Astrocyte (in vitro differentiated cells and primary cell): ENCODE data around the gene VWA1.

ENCODE experiments used
- EZH2 ChIP-seq: IDR thresholded peaks from 2 replicates; pipeline ENCODE4 v1.6.1; 2012; ENCODE audit warnings: mild to moderate bottlenecking, low read length, inconsistent platforms; ENCODE audit not compliant: insufficient read depth
- TF ChIP-seq, protein P1 (sequence below): IDR thresholded peaks from 2 replicates; pipeline ENCODE4 v1.5.1; 2011; ENCODE audit warnings: low read depth, mild to moderate bottlenecking, inconsistent platforms, low read length, moderate library complexity; ENCODE audit not compliant: insufficient read depth

DNA sequence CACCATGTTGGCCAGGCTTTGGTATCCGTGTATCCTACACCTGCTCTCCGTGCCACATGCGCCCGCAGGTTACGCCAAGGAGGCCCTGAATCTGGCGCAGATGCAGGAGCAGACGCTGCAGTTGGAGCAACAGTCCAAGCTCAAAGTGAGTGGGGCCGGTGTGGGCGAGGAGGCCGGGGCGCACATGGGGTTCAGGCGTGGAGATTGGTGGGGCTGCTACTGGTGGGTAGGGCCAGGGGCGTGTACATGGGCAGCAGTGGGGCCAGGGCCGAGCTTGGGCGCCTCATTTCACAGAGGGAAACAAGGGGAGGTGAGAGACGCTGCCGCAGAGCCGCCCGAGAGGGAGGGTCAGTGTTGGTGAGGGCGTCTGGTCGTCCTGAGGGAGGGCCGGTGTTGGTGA, 41.7 kb downstream of the VWA1 start:
- TF ChIP-seq, protein P1, sequence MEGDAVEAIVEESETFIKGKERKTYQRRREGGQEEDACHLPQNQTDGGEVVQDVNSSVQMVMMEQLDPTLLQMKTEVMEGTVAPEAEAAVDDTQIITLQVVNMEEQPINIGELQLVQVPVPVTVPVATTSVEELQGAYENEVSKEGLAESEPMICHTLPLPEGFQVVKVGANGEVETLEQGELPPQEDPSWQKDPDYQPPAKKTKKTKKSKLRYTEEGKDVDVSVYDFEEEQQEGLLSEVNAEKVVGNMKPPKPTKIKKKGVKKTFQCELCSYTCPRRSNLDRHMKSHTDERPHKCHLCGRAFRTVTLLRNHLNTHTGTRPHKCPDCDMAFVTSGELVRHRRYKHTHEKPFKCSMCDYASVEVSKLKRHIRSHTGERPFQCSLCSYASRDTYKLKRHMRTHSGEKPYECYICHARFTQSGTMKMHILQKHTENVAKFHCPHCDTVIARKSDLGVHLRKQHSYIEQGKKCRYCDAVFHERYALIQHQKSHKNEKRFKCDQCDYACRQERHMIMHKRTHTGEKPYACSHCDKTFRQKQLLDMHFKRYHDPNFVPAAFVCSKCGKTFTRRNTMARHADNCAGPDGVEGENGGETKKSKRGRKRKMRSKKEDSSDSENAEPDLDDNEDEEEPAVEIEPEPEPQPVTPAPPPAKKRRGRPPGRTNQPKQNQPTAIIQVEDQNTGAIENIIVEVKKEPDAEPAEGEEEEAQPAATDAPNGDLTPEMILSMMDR = no peak
- no peak for TF ChIP-seq EZH2
